Mammary epithelial cell (primary cell): ENCODE results near the gene VWC2.

Source experiments
- CTCF ChIP-seq, 2 donors: IDR thresholded peaks in 1 of 2; conservative IDR thresholded peaks in 1 of 2; 2 replicates each; pipeline ENCODE4 v1.5.1; 2011 to 2012; ENCODE audit warnings: inconsistent platforms in 2 of 2, low read length in 2 of 2, mild to moderate bottlenecking in 2 of 2, control low read depth in 1 of 2, low read depth in 1 of 2; ENCODE audit not compliant: insufficient read depth in 1 of 2; ENCODE audit errors: extremely low read depth in 1 of 2
- EZH2 ChIP-seq: IDR thresholded peaks from 2 replicates; pipeline ENCODE4 v1.6.1; 2012; ENCODE audit warnings: low read length, inconsistent platforms, borderline replicate concordance

- TF ChIP-seq CTCF (conservative IDR thresholded peaks at IDR 0.05 in 1 of 2, IDR thresholded peaks at IDR 0.05 in 1 of 2; ENCODE audit: extremely low read depth in 1 of 2, insufficient read depth in 1 of 2, low read depth in 1 of 2, low read length in 2 of 2) (no peak), EZH2 (no peak)
Observed at GRCh38 chr7:49763791-49764190, 9.6 kb upstream of the VWC2 start.
